Naive B cell (primary cell): ENCODE data around the gene HOXB2. TPM values are rescaled to one million over a fixed set of nuclear protein-coding genes. Genes with fewer than 3 reads are reported as not detected.

Source experiments
- ATAC-seq, 2 donors: fragments of 150-1000 bp; cut with Tn5 transposase; 2 replicates each; pipeline ENCODE4 v1.10.0; 2021; ENCODE audit warnings: low read depth in 2 of 2, mild to moderate bottlenecking in 2 of 2, moderate library complexity in 2 of 2
- DNase-seq: peaks from one replicate; pipeline ENCODE4 v3.0.0; 2022
- H3K27ac Mint-ChIP-seq, 6 donors: one replicate each; pipeline ENCODE4 v1.8.0; 2020 to 2022; ENCODE audit warnings: mild to moderate bottlenecking in 6 of 6, mixed read lengths in 6 of 6, moderate library complexity in 5 of 6, inconsistent platforms in 2 of 6
- H3K27me3 Mint-ChIP-seq, 3 donors: one replicate each; pipeline ENCODE4 v1.8.0; 2021 to 2022; ENCODE audit warnings: mixed read lengths in 3 of 3, mild to moderate bottlenecking in 1 of 3
- H3K36me3 Mint-ChIP-seq, 2 donors: one replicate each; pipeline ENCODE4 v1.8.0; 2020 to 2022; ENCODE audit warnings: mixed read lengths in 2 of 2, inconsistent platforms in 1 of 2, mild to moderate bottlenecking in 1 of 2
- H3K4me1 Mint-ChIP-seq, 3 donors: one replicate each; pipeline ENCODE4 v1.8.0; 2020 to 2022; ENCODE audit warnings: mixed read lengths in 3 of 3, inconsistent platforms in 1 of 3, mild to moderate bottlenecking in 1 of 3, moderate library complexity in 1 of 3
- H3K4me3 Mint-ChIP-seq, 8 donors: one replicate each; pipeline ENCODE4 v1.8.0; 2020 to 2022; ENCODE audit warnings: mild to moderate bottlenecking in 8 of 8, mixed read lengths in 8 of 8, moderate library complexity in 8 of 8, inconsistent platforms in 2 of 8
- H3K9me3 Mint-ChIP-seq, 7 donors: one replicate each; pipeline ENCODE4 v1.8.0; 2020 to 2022; ENCODE audit warnings: mixed read lengths in 7 of 7, mild to moderate bottlenecking in 5 of 7, inconsistent platforms in 2 of 7, moderate library complexity in 1 of 7
- polyA plus RNA-seq, 6 donors: library from polyadenylated mRNA; unstranded; fragments of 300-500 nt; fragmentation: Illumina TruSeq; gene quantifications; one replicate each; pipeline ENCODE4 v1.2.3, GENCODE V29; 2021; ENCODE audit warnings: low read depth in 6 of 6

The HOXB2 gene
- polyA plus RNA-seq, 6 donors from 2014 or later, result 2.3 to 9.3 (median 5.5) TPM

GRCh38 chr17:48551596-48552465, 6.9 kb upstream of the HOXB2 start:
- Mint-ChIP-seq H3K9me3 (no peaks in the 10 kb centered on the region), H3K36me3 (no peaks in the 10 kb centered on the region), H3K27ac (no peak overlapping the region), H3K4me1 (peaks cover 9 to 26% (median 23%) of the 10 kb centered on the region in 3 donors), H3K27me3 (peaks cover 50 to 68% (median 51%) of the 10 kb centered on the region in 3 donors), H3K4me3 (no peak overlapping the region)
- ATAC-seq (no peak), DNase-seq (no peak)

- Mint-ChIP-seq H3K9me3 (no peaks in the 10 kb centered on the region), H3K27ac (no peak overlapping the region), H3K4me1 (peaks cover 9 to 30% (median 23%) of the 10 kb centered on the region in 3 donors), H3K27me3 (peaks cover 50 to 67% (median 51%) of the 10 kb centered on the region in 3 donors), H3K36me3 (no peaks in the 10 kb centered on the region), H3K4me3 (no peak overlapping the region)
- DNase-seq (no peak), ATAC-seq (no peak)
These were observed 6.3 kb upstream of the HOXB2 start for GRCh38 chr17:48551214-48551555.

GRCh38 chr17:48550502-48551213, 5.7 kb upstream of the HOXB2 start:
- H3K27me3 Mint-ChIP-seq, result peaks cover 50 to 67% (median 55%) of the 10 kb centered on the region in 3 donors
- no peaks in the 10 kb centered on the region for H3K9me3 Mint-ChIP-seq
- H3K4me3 Mint-ChIP-seq, result no peak overlapping the region
- DNase-seq (no peak), ATAC-seq (no peak)
- H3K27ac Mint-ChIP-seq, result no peak overlapping the region
- peaks cover 7 to 26% (median 19%) of the 10 kb centered on the region in 3 donors for H3K4me1 Mint-ChIP-seq
- no peaks in the 10 kb centered on the region for H3K36me3 Mint-ChIP-seq

GRCh38 chr17:48549914-48550501, 5.1 kb upstream of the HOXB2 start:
- no peak overlapping the region for H3K4me3 Mint-ChIP-seq
- DNase-seq (no peak), ATAC-seq (no peak)
- no peaks in the 10 kb centered on the region for H3K9me3 Mint-ChIP-seq
- no peak overlapping the region for H3K27ac Mint-ChIP-seq
- H3K27me3 Mint-ChIP-seq, result peaks cover 50 to 68% (median 56%) of the 10 kb centered on the region in 3 donors
- H3K4me1 Mint-ChIP-seq, result peaks cover 1 to 21% (median 12%) of the 10 kb centered on the region in 3 donors
- no peaks in the 10 kb centered on the region for H3K36me3 Mint-ChIP-seq

GRCh38 chr17:48549281-48549630, 4.3 kb upstream of the HOXB2 start:
- peaks cover 5 to 28% (median 12%) of the 10 kb centered on the region in 3 donors for H3K4me1 Mint-ChIP-seq
- peaks cover 50 to 68% (median 59%) of the 10 kb centered on the region in 3 donors for H3K27me3 Mint-ChIP-seq
- no peak for ATAC-seq

GRCh38 chr17:48548523-48549280, 3.8 kb upstream of the HOXB2 start:
- Mint-ChIP-seq H3K4me3 (peak overlapping the region in 7 of 8 donors; percentile 11 to 87 (median 61)), H3K27ac (no peak overlapping the region)

More at GRCh38 chr17:48549281-48549630, 4.3 kb upstream of the HOXB2 start:
- Mint-ChIP-seq H3K27ac (no peak overlapping the region), H3K4me3 (no peak overlapping the region), H3K36me3 (peaks cover 0 to 1% of the 10 kb centered on the region in 2 donors), H3K9me3 (no peaks in the 10 kb centered on the region)
- no peak for DNase-seq

GRCh38 chr17:48547808-48548522, 3.1 kb upstream of the HOXB2 start:
- Mint-ChIP-seq H3K27me3 (peaks cover 48 to 66% (median 55%) of the 10 kb centered on the region in 3 donors), H3K4me3 (peak overlapping the region; percentile 11 to 87 (median 55)), H3K36me3 (peaks cover 0 to 7% of the 10 kb centered on the region in 2 donors), H3K4me1 (peaks cover 14 to 38% (median 22%) of the 10 kb centered on the region in 3 donors), H3K27ac (peak overlapping the region in 2 of 6 donors; percentile 44 to 71), H3K9me3 (no peaks in the 10 kb centered on the region)
- DNase-seq, result no peak
- no peak for ATAC-seq

More at GRCh38 chr17:48548523-48549280, 3.8 kb upstream of the HOXB2 start:
- H3K4me1 Mint-ChIP-seq, result peaks cover 11 to 34% (median 17%) of the 10 kb centered on the region in 3 donors
- no peak for ATAC-seq
- no peak for DNase-seq
- H3K36me3 Mint-ChIP-seq, result peaks cover 0 to 7% of the 10 kb centered on the region in 2 donors
- H3K9me3 Mint-ChIP-seq, result no peaks in the 10 kb centered on the region
- peaks cover 50 to 68% (median 60%) of the 10 kb centered on the region in 3 donors for H3K27me3 Mint-ChIP-seq

GRCh38 chr17:48546924-48547807, 2.3 kb upstream of the HOXB2 start:
- DNase-seq, result no peak
- no peak for ATAC-seq

GRCh38 chr17:48546137-48546923, 1.4 kb upstream of the HOXB2 start:
- H3K27me3 Mint-ChIP-seq, result peaks cover 58 to 67% (median 59%) of the 10 kb centered on the region in 3 donors
- H3K4me3 Mint-ChIP-seq, result peak overlapping the region in 3 of 8 donors; percentile 9 to 29 (median 16)

More at GRCh38 chr17:48546924-48547807, 2.3 kb upstream of the HOXB2 start:
- Mint-ChIP-seq H3K4me3 (peak overlapping the region in 6 of 8 donors; percentile 2 to 87 (median 46)), H3K27me3 (peaks cover 50 to 68% (median 59%) of the 10 kb centered on the region in 3 donors), H3K9me3 (no peaks in the 10 kb centered on the region), H3K27ac (no peak overlapping the region), H3K36me3 (peaks cover 0 to 11% of the 10 kb centered on the region in 2 donors), H3K4me1 (peaks cover 20 to 45% (median 30%) of the 10 kb centered on the region in 3 donors)

GRCh38 chr17:48545539-48545938, 630 bp upstream of the HOXB2 start:
- Mint-ChIP-seq H3K4me1 (peaks cover 29 to 59% (median 45%) of the 10 kb centered on the region in 3 donors), H3K36me3 (peaks cover 0 to 17% of the 10 kb centered on the region in 2 donors), H3K27ac (peak overlapping the region in 2 of 6 donors; percentile 15 to 66), H3K9me3 (no peaks in the 10 kb centered on the region), H3K4me3 (peak overlapping the region in 7 of 8 donors; percentile 32 to 97 (median 96)), H3K27me3 (peaks cover 64 to 71% (median 64%) of the 10 kb centered on the region in 3 donors)
- DNase-seq (no peak), ATAC-seq (no peak)

More at GRCh38 chr17:48546137-48546923, 1.4 kb upstream of the HOXB2 start:
- Mint-ChIP-seq H3K27ac (peak overlapping the region in 1 of 6 donors; percentile 32), H3K36me3 (peaks cover 0 to 17% of the 10 kb centered on the region in 2 donors), H3K9me3 (no peaks in the 10 kb centered on the region), H3K4me1 (peaks cover 25 to 53% (median 39%) of the 10 kb centered on the region in 3 donors)
- ATAC-seq (no peak), DNase-seq (no peak)
